Activated naive CD4-positive, alpha-beta T cell treated with anti-CD3 and anti-CD28 coated beads, Interleukin-2, amount 10 ng/mL, durations not matched to agents 7 days and 5 days (primary cell): ENCODE data around the gene RPL22L1.

ENCODE experiments used
- CTCF ChIA-PET: fragments of 350-600 bp; sonication (Branson Sonifier 250); formaldehyde crosslinking; loops from one replicate; lab custom pipeline; 2021; ENCODE audit warnings: antibody characterized with exemption; lab: Charles Lee
- DNase-seq: peaks from one replicate; pipeline ENCODE4 v3.0.0-alpha.2; 2020
- H3K27ac Mint-ChIP-seq: one replicate; pipeline ENCODE4 v1.8.0; 2021; ENCODE audit warnings: mild to moderate bottlenecking, moderate library complexity, mixed read lengths
- H3K27me3 Mint-ChIP-seq: one replicate; pipeline ENCODE4 v1.8.0; 2021; ENCODE audit warnings: mild to moderate bottlenecking, mixed read lengths
- H3K36me3 Mint-ChIP-seq: one replicate; pipeline ENCODE4 v1.8.0; 2021; ENCODE audit warnings: mixed read lengths
- H3K4me1 Mint-ChIP-seq: one replicate; pipeline ENCODE4 v1.8.0; 2021; ENCODE audit warnings: mixed read lengths
- H3K4me3 Mint-ChIP-seq: one replicate; pipeline ENCODE4 v1.8.0; 2021; ENCODE audit warnings: mild to moderate bottlenecking, moderate library complexity, mixed read lengths
- H3K9me3 Mint-ChIP-seq: one replicate; pipeline ENCODE4 v1.8.0; 2021; ENCODE audit warnings: mixed read lengths

Gene RPL22L1

DNA sequence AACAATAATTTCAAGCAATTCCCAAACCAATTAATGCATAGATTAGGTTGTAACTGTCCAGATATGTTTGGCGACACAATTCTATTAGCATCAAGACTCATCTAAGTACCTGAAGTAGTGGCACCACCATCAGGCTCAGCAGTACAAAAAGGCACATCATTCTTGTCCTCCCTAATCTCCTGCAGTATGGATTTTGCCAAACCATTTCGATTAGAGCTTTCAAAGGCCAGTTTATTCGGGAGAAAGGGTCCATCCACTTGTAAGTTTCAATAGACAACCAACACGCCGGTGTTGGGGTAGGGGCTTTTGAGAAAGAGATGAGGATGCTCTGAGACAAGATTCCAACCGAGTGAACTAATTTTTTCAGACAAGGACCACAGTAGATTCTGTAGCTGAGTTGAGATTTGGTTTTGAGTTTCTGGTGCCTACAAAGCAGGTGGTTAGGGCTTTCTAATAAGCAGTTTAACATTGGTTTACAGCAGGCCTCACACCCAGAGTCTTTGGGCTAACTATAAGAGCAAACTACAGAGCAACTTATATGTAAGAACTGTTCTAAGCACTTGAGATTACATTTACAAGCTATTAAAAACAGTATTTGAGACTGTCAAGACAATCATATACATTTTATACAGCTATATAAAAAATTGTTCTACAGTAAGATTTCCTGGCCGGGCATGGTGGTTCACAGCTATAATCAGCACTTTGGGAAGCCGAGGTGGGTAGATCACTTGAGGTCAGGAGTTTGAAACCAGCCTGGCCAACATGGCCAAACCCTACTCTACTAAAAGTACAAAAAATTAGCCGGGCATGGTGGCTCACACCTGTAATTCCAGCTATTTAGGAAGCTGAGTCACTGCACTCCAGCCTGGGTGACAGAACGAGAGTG lies 4.5 kb downstream of the RPL22L1 start:
- Mint-ChIP-seq H3K4me3 (no peak overlapping the region), H3K9me3 (no peaks in the 10 kb centered on the region), H3K27me3 (no peaks in the 10 kb centered on the region), H3K36me3 (peaks cover 40% of the 10 kb centered on the region), H3K27ac (no peak overlapping the region), H3K4me1 (peaks cover 25% of the 10 kb centered on the region)
- no peak for DNase-seq
- CTCF ChIA-PET = no interaction called here

DNA sequence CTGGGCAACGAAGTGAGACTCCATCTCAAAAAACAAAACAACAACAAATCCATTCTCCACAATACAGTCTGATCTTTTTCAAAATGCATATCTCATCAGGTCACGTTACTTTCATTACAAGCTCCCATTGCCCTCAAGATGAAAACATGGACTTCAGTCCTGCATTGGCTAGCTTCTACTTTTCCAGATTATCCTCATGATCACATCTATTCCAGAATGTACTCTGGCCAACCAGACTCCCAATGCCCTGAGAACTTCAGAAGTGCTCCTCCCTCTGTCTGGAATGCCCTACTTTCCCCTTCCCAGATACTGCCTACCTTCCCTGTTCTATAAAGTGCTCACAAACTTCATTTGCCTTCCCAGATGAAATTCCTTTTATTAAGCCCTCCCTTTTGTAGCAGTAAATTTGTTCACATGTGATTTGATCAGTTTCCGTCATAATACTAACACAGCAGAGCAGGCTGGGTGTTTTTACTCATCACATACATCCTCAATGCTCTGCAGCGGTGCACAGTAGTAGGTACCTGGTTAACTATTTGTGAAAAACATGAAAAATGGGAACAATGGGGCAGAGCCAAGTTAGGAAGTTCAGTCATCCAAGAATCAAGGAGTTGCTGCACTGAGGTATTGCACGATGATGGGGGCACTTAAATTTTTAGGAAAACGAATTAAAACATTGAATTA lies 5.3 kb downstream of the RPL22L1 start:
- DNase-seq = no peak
- H3K27me3 Mint-ChIP-seq = no peaks in the 10 kb centered on the region
- H3K27ac Mint-ChIP-seq = no peak overlapping the region
- H3K4me3 Mint-ChIP-seq = no peak overlapping the region
- CTCF ChIA-PET = interaction anchor here (0.6 to 1.5 kb wide), 2 partner anchors 13 to 849 kb away, joined by 3 read pairs; no protein-coding TSS in a partner anchor
- H3K4me1 Mint-ChIP-seq = peaks cover 21% of the 10 kb centered on the region
- no peaks in the 10 kb centered on the region for H3K9me3 Mint-ChIP-seq
- peaks cover 37% of the 10 kb centered on the region for H3K36me3 Mint-ChIP-seq

GRCh38 chr3:170863816-170864215 lies 6.2 kb downstream of the RPL22L1 start:
- DNase-seq = no peak
- CTCF ChIA-PET = interaction anchor here (1.5 kb wide), 1 partner anchor 12 kb away, joined by 3 read pairs; no protein-coding TSS in a partner anchor
- Mint-ChIP-seq H3K9me3 (no peaks in the 10 kb centered on the region), H3K27ac (no peak overlapping the region), H3K4me3 (no peak overlapping the region), H3K4me1 (peaks cover 17% of the 10 kb centered on the region), H3K27me3 (no peaks in the 10 kb centered on the region), H3K36me3 (peaks cover 33% of the 10 kb centered on the region)

DNA sequence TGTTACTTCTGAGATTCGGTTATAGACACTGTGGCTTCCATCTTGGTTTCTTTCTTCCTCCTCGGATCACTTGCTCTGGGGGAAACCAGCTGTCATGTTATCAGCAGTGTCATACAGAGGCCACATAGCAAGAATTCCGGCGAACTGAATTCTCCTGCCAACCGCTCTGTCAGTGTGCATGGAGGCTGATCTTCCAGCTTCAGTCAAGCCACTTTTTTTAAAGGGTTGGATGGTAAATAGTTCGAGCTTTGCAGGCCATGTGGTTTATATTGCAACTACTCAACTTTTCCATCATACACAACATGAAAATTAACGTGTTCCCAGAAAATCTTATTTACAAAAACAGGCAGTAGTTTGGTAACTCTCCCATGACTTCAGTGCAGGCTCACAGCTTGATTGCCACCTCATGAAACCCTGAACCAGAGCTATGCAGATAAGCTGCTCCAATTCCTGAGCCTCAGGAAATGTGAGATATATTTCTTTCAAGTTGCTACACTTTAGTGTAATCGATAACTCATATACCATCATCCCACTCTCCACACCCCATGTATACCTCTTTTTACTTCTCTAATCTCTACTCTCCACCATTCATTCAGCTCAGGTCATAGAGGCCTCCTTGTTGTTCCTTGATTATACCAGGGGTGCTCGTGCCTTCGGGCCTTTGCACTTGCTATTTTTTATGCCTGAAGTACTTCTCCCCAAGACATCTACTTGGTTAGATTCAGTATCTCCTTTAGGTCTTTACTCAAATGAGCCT lies 7.2 kb downstream of the RPL22L1 start:
- CTCF ChIA-PET = interaction anchor here (1.5 kb wide), 1 partner anchor 11 kb away, joined by 3 read pairs; no protein-coding TSS in a partner anchor
- Mint-ChIP-seq H3K4me1 (peaks cover 12% of the 10 kb centered on the region), H3K27ac (no peak overlapping the region), H3K27me3 (no peaks in the 10 kb centered on the region), H3K4me3 (no peak overlapping the region), H3K36me3 (peaks cover 33% of the 10 kb centered on the region), H3K9me3 (no peaks in the 10 kb centered on the region)
- DNase-seq = no peak

- Mint-ChIP-seq H3K4me3 (no peak overlapping the region), H3K9me3 (no peaks in the 10 kb centered on the region), H3K27me3 (peaks cover 4% of the 10 kb centered on the region), H3K4me1 (no peaks in the 10 kb centered on the region), H3K27ac (no peak overlapping the region), H3K36me3 (no peaks in the 10 kb centered on the region)
- no peak for DNase-seq
- CTCF ChIA-PET = interaction anchor here (1.5 kb wide), 1 partner anchor 10 kb away, joined by 5 read pairs; no protein-coding TSS in a partner anchor
Observed at GRCh38 chr3:170858599-170858998, 11.4 kb downstream of the RPL22L1 start.

DNA sequence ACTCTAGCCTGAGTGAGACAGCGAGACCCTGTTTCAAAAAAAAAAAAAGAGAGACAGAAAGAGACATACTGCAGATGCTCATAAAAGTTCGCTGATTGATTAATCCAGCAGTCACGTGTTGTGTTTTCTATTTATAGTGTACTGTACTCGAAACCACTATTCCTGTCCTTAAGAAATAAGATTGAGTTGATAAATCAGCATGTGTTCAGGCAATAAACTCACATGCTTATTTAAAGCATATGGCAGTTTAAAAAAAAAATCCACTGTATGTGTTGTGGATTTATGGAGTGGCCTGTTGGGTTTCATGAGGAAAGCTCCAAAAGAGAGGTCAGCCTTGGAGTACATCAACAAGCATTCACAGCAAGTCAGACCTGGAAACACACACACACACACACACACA lies 17.7 kb downstream of the RPL22L1 start:
- H3K4me1 Mint-ChIP-seq = no peaks in the 10 kb centered on the region
- H3K27ac Mint-ChIP-seq = no peak overlapping the region
- H3K36me3 Mint-ChIP-seq = no peaks in the 10 kb centered on the region
- no peak overlapping the region for H3K4me3 Mint-ChIP-seq
- CTCF ChIA-PET = interaction anchor here (1.4 kb wide), 1 partner anchor 11 kb away, joined by 3 read pairs; no protein-coding TSS in a partner anchor
- H3K27me3 Mint-ChIP-seq = peaks cover 21% of the 10 kb centered on the region
- no peaks in the 10 kb centered on the region for H3K9me3 Mint-ChIP-seq
- no peak for DNase-seq

- CTCF ChIA-PET = interaction anchor here (0.8 to 3.3 kb wide), 9 partner anchors 10 to 437 kb away, joined by 3 to 19 read pairs (median 5); no protein-coding TSS in a partner anchor
- no peaks in the 10 kb centered on the region for H3K36me3 Mint-ChIP-seq
- H3K9me3 Mint-ChIP-seq = peaks cover 5% of the 10 kb centered on the region
- DNase-seq = no peak
- H3K4me3 Mint-ChIP-seq = no peak overlapping the region
- H3K27ac Mint-ChIP-seq = no peak overlapping the region
- peaks cover 22% of the 10 kb centered on the region for H3K27me3 Mint-ChIP-seq
- H3K4me1 Mint-ChIP-seq = no peaks in the 10 kb centered on the region
Observed at GRCh38 chr3:170848292-170848917, 21.6 kb downstream of the RPL22L1 start.

- peaks cover 5% of the 10 kb centered on the region for H3K9me3 Mint-ChIP-seq
- no peaks in the 10 kb centered on the region for H3K4me1 Mint-ChIP-seq
- H3K27ac Mint-ChIP-seq = no peak overlapping the region
- no peak overlapping the region for H3K4me3 Mint-ChIP-seq
- H3K36me3 Mint-ChIP-seq = no peaks in the 10 kb centered on the region
- DNase-seq = no peak
- H3K27me3 Mint-ChIP-seq = peaks cover 10% of the 10 kb centered on the region
- CTCF ChIA-PET = no interaction called here
Observed at GRCh38 chr3:170844377-170844776, 25.6 kb downstream of the RPL22L1 start.

DNA sequence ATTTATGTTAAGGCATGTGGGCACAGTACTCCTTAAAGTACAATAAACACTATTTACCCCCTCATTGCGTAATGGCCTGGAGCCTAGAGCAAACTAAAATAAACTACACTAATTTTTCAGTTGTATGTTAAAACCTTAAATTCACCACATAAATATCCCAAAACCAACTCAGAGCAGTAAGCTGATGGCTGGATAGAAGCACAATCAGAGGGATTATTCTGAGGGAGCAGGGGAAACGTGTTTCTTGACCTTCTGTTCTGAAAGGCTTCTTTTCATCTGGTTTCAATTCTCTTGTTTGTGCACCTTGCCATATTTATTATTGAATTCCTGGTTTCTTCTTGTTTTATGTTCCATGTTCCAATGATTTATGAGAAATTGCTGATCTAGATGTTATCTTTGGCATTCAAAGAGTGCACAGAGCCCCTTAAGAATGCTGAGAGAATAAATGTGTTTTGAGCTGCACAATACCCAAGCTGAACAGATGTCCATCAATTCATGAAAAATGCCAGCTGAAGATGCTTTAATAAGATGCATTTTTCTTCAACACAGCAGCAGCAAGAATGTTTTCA lies 29.6 kb downstream of the RPL22L1 start:
- CTCF ChIA-PET = interaction anchor here (0.5 kb wide), 1 partner anchor 31 kb away, joined by 3 read pairs; no protein-coding TSS in a partner anchor
- Mint-ChIP-seq H3K27me3 (peaks cover 15% of the 10 kb centered on the region), H3K36me3 (no peaks in the 10 kb centered on the region), H3K27ac (no peak overlapping the region), H3K4me3 (no peak overlapping the region), H3K9me3 (peaks cover 5% of the 10 kb centered on the region), H3K4me1 (no peaks in the 10 kb centered on the region)
- DNase-seq = no peak

- Mint-ChIP-seq H3K4me3 (no peak overlapping the region), H3K36me3 (no peaks in the 10 kb centered on the region), H3K27ac (no peak overlapping the region), H3K4me1 (no peaks in the 10 kb centered on the region), H3K9me3 (peaks cover 5% of the 10 kb centered on the region), H3K27me3 (peaks cover 21% of the 10 kb centered on the region)
- CTCF ChIA-PET = interaction anchor here (2.0 kb wide), 1 partner anchor 9 kb away, joined by 6 read pairs; no protein-coding TSS in a partner anchor
- DNase-seq = no peak
Observed at GRCh38 chr3:170839518-170840100, 30.4 kb downstream of the RPL22L1 start.

GRCh38 chr3:170836491-170836890 lies 33.5 kb downstream of the RPL22L1 start:
- H3K4me3 Mint-ChIP-seq = no peak overlapping the region
- H3K36me3 Mint-ChIP-seq = no peaks in the 10 kb centered on the region
- H3K9me3 Mint-ChIP-seq = no peaks in the 10 kb centered on the region
- peaks cover 18% of the 10 kb centered on the region for H3K27me3 Mint-ChIP-seq
- CTCF ChIA-PET = interaction anchor here (1.1 kb wide), 1 partner anchor 13 kb away, joined by 3 read pairs; no protein-coding TSS in a partner anchor
- H3K27ac Mint-ChIP-seq = no peak overlapping the region
- no peak for DNase-seq
- H3K4me1 Mint-ChIP-seq = no peaks in the 10 kb centered on the region

- no peak for DNase-seq
- H3K36me3 Mint-ChIP-seq = no peaks in the 10 kb centered on the region
- H3K27me3 Mint-ChIP-seq = peaks cover 24% of the 10 kb centered on the region
- no peaks in the 10 kb centered on the region for H3K9me3 Mint-ChIP-seq
- CTCF ChIA-PET = interaction anchor here (1.1 to 1.3 kb wide), 2 partner anchors 14 to 421 kb away, joined by 3 read pairs; no protein-coding TSS in a partner anchor
- H3K27ac Mint-ChIP-seq = no peak overlapping the region
- H3K4me3 Mint-ChIP-seq = no peak overlapping the region
- H3K4me1 Mint-ChIP-seq = peaks cover 2% of the 10 kb centered on the region
Observed at GRCh38 chr3:170835336-170835735, 34.7 kb downstream of the RPL22L1 start.

DNA sequence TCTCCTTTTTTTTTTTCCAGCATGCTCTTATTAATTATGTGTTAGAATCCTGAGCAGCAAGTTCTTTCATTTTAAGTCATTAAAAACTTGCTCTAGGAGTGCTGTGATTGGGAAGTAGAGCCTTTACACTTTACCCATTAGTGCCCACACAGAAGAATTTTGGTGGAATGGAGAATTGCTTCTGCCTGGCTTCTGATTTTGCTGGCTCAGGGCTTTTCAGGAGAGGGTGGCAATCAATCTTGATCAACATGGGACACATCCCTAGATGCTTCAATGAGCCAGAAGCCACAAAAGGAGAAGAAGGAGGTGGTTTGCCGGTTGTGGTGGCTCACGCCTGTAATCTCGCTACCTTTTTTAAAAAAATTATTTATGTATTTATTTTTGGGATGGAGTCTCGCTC lies 39.4 kb downstream of the RPL22L1 start:
- peaks cover 11% of the 10 kb centered on the region for H3K4me1 Mint-ChIP-seq
- no peaks in the 10 kb centered on the region for H3K9me3 Mint-ChIP-seq
- no peak for DNase-seq
- H3K27ac Mint-ChIP-seq = no peak overlapping the region
- no peak overlapping the region for H3K4me3 Mint-ChIP-seq
- CTCF ChIA-PET = no interaction called here
- peaks cover 50% of the 10 kb centered on the region for H3K27me3 Mint-ChIP-seq
- H3K36me3 Mint-ChIP-seq = no peaks in the 10 kb centered on the region
